Osteoblast (primary cell): ENCODE data around the gene CSNK2A2. TPM values are rescaled to one million over a fixed set of nuclear protein-coding genes. Genes with fewer than 3 reads are reported as not detected.
A peak's percentile ranks its signal among the peaks of the same experiment; 100 is the strongest.

ENCODE experiments used
- DNase-seq: peaks from one replicate; pipeline ENCODE4 v3.0.0; 2011; ENCODE audit warnings: low spot score, mixed read lengths; ENCODE audit not compliant: insufficient read length; ENCODE audit errors: missing footprints
- H2AFZ ChIP-seq: 2 replicates; pipeline ENCODE4 v1.6.0; 2011; ENCODE audit warnings: mild to moderate bottlenecking, low read length
- H3K27ac ChIP-seq: 2 replicates; pipeline ENCODE4 v1.5.1; 2011; ENCODE audit warnings: mild to moderate bottlenecking, low read depth, low read length, moderate library complexity
- H3K27me3 ChIP-seq: 2 replicates; pipeline ENCODE4 v1.6.0; 2012; ENCODE audit warnings: mild to moderate bottlenecking, control low read depth, inconsistent platforms, low read length, moderate library complexity; ENCODE audit not compliant: insufficient read depth
- H3K36me3 ChIP-seq: 2 replicates; pipeline ENCODE4 v1.5.1; 2011; ENCODE audit warnings: mild to moderate bottlenecking, low read length, control low read depth, moderate library complexity; ENCODE audit not compliant: insufficient read depth
- H3K4me1 ChIP-seq: 2 replicates; pipeline ENCODE4 v1.5.1; 2011; ENCODE audit warnings: mild to moderate bottlenecking, low read length, control low read depth, moderate library complexity; ENCODE audit not compliant: insufficient read depth
- H3K4me2 ChIP-seq: 2 replicates; pipeline ENCODE4 v1.6.0; 2011; ENCODE audit warnings: mild to moderate bottlenecking, low read length; ENCODE audit not compliant: insufficient read depth
- H3K4me3 ChIP-seq: fragments of 200-600 bp; sonication (generic); 3 replicates; pipeline ENCODE4 v1.5.1; 2012; ENCODE audit warnings: mild to moderate bottlenecking, low read length, inconsistent platforms; ENCODE audit not compliant: insufficient read depth
- H3K79me2 ChIP-seq: 2 replicates; pipeline ENCODE4 v1.6.0; 2012; ENCODE audit warnings: mild to moderate bottlenecking, low read length, control low read depth, inconsistent platforms; ENCODE audit not compliant: insufficient read depth
- H3K9me3 ChIP-seq: 2 replicates; pipeline ENCODE4 v1.5.1; 2011; ENCODE audit warnings: low read depth, low read length, control low read depth
- H4K20me1 ChIP-seq: 2 replicates; pipeline ENCODE4 v1.6.0; 2012; ENCODE audit warnings: mild to moderate bottlenecking, low read length, control low read depth; ENCODE audit not compliant: insufficient read depth
- CTCF ChIP-seq: IDR thresholded peaks from 2 replicates; pipeline ENCODE4 v1.5.1; 2011; ENCODE audit warnings: mild to moderate bottlenecking, low read depth, low read length, moderate library complexity; ENCODE audit errors: extremely low read depth
- total RNA-seq: library from RNA; depleted of rRNA; stranded (reverse); fragments of >200 nt; gene quantifications from 2 replicates; pipeline ENCODE4 v1.2.3, GENCODE V29; 2012

The CSNK2A2 gene
- total RNA-seq, 1 donor, result 40.5 TPM

DNA sequence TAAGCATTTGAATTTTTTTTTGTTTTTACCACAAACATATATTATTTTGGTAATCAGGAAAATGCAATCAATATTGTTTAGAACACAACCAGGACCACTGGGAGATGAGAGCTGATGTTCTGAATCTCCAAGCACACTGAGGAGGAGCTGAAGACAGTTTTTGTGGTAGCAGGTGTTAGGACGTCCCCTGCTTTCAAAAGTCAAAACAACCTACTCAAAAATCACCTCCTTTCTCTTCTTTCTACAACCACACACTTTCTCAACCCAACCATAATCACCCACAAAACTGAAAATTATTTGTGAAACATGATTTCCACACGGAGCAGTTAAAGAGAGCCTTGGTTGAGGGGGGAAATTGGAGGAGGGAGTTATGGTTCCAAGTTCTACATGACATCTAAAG lies 42.1 kb downstream of the CSNK2A2 start:
- H2AFZ ChIP-seq, result no peak overlapping the region
- H4K20me1 ChIP-seq, result no peaks in the 10 kb centered on the region
- H3K36me3 ChIP-seq, result peaks cover 14% of the 10 kb centered on the region
- no peak overlapping the region for H3K4me2 ChIP-seq
- no peaks in the 10 kb centered on the region for H3K27me3 ChIP-seq
- no peak overlapping the region for H3K4me3 ChIP-seq
- H3K79me2 ChIP-seq, result no peaks in the 10 kb centered on the region
- H3K27ac ChIP-seq, result no peak overlapping the region
- no peaks in the 10 kb centered on the region for H3K9me3 ChIP-seq
- TF ChIP-seq CTCF, result no peak
- no peaks in the 10 kb centered on the region for H3K4me1 ChIP-seq
- DNase-seq, result no peak

DNA sequence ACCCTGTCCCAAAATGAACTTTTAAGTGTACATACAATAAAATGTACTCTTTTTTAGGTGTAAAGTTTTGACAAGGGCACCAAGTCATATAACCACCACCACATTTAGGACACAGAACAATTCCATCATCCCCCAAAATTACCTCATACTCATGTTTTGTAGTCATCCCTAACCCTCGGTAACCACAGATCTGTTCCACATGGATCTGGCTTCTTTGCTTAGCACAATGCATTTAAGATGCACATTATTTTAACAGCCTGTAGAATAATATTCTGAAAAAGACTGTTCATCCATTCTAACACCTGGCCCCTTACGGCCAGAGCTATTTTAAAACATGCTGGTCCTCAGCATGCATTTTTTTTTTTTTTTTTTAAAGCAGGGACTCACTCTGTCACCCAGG lies 43.6 kb downstream of the CSNK2A2 start:
- DNase-seq, result no peak
- no peak overlapping the region for H3K4me2 ChIP-seq
- H3K36me3 ChIP-seq, result peaks cover 3% of the 10 kb centered on the region
- H3K79me2 ChIP-seq, result no peaks in the 10 kb centered on the region
- no peak overlapping the region for H3K27ac ChIP-seq
- H4K20me1 ChIP-seq, result no peaks in the 10 kb centered on the region
- no peaks in the 10 kb centered on the region for H3K4me1 ChIP-seq
- no peak for TF ChIP-seq CTCF
- H2AFZ ChIP-seq, result no peak overlapping the region
- no peaks in the 10 kb centered on the region for H3K27me3 ChIP-seq
- no peak overlapping the region for H3K4me3 ChIP-seq
- H3K9me3 ChIP-seq, result no peaks in the 10 kb centered on the region

DNA sequence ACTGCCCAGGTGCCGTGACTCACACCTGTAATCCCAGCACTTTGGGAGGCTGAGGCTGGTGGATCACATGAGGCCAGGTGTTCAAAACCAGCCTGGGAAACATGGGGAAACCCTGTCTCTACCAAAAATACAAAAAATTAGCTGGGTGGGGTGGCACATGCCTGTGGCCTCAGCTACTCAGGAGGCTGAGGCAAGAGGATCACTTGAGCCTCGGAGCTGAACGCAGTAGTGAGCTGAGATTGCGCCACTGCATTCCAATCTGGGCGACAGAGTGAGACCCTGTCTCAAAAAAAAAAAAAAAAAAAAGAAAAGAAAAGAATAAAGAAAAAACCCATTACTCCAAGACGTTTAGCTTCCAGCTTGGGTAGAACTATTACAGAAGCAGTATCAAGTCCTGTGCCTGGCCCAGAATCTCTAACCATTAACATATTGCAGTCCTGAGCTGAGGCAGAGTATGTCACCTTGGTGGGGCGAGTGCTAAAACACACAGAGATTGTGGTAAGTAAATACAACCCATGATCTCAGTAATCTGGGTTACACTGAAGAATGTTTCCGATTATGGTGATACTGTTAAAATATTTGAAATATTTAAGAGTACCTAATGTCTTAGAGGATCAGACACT lies 45.5 kb downstream of the CSNK2A2 start:
- Histone ChIP-seq H3K9me3 (no peaks in the 10 kb centered on the region), H3K27ac (no peak overlapping the region), H3K27me3 (no peaks in the 10 kb centered on the region), H2AFZ (no peak overlapping the region), H3K4me2 (no peak overlapping the region), H3K4me1 (no peaks in the 10 kb centered on the region), H3K36me3 (no peaks in the 10 kb centered on the region), H3K4me3 (no peak overlapping the region), H4K20me1 (no peaks in the 10 kb centered on the region), H3K79me2 (no peaks in the 10 kb centered on the region)
- no peak for TF ChIP-seq CTCF
- DNase-seq, result peak; percentile 49

DNA sequence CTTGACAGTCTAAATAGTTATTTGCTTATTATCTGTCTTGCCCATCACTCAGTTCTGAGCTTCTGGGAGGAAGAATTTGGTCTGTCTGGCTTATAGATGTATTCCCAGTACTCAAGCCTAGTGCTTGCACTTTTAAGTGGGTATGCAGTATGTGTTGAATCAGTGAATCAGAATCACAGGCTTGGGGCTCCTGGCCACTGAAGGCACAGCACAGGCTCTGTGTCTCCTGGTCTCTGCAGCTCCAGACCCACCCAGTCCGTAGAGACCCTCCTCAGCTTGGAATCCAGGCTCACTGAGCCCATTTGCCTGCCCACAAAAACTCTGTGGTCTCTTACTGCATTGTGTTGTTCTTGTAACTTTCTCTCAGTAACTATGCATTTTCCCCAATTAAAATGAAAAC lies 49.4 kb downstream of the CSNK2A2 start:
- Histone ChIP-seq H3K4me2 (no peak overlapping the region), H3K27me3 (no peaks in the 10 kb centered on the region), H3K4me3 (no peak overlapping the region), H3K79me2 (no peaks in the 10 kb centered on the region), H2AFZ (no peak overlapping the region), H3K27ac (no peak overlapping the region), H3K4me1 (no peaks in the 10 kb centered on the region), H3K9me3 (no peaks in the 10 kb centered on the region), H3K36me3 (no peaks in the 10 kb centered on the region), H4K20me1 (no peaks in the 10 kb centered on the region)
- no peak for TF ChIP-seq CTCF
- no peak for DNase-seq
